ENCODE measurements around the gene SLC2A13.

SLC2A13 gene

DNA sequence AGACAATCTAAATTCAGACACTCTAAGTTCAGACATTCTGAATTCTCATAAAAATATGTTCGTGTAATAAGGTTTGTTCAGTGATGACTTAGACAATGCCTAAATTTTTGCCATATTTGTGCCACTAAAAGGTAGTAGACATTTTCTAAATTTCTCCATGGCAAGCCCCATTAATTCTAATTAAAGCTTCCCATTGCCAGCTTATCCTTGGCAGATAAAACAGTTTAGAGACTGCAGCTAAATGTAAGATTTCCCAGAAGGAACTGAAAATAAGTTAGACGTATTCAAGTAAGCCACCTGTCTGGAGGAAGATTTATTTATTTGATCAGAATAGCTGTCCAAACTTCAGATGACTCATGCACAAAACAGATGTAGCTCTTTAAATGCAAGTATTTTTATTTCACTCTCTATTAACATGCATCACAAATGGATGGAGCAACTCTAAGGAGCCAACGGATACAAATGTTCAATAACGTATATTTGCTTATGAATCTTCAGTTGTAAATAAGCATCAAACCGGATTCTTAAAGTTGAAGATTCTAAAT, 130.4 kb downstream of the SLC2A13 start:
- H3K9me3 ChIP-seq (ENCODE audit: control insufficient read depth, insufficient read depth, low read depth, low read length): no peaks in the 10 kb centered on the region
- ChIA-PET CTCF (interaction anchor here (1.2 kb wide), 1 partner anchor 15 kb away, joined by 6 read pairs; no protein-coding TSS in a partner anchor), POLR2A (no interaction called here)
- no peaks in the 10 kb centered on the region for H3K36me3 ChIP-seq (ENCODE audit: control insufficient read depth in 2 of 2, insufficient read depth in 1 of 2, low read length in 2 of 2)
- no peak for TF ChIP-seq ZBTB7A (tag by site-specific recombination; IDR thresholded peaks at IDR 0.05; ENCODE audit: low read depth)
- no peak overlapping the region for H3K27ac ChIP-seq (ENCODE audit: extremely low read depth, low read depth, low read length)
- peaks cover 2% of the 10 kb centered on the region; the same call in 1 of the 2 replicates for H3K4me1 ChIP-seq (ENCODE audit: control insufficient read depth, insufficient read depth, low read length)
- no peak overlapping the region for H3K4me3 ChIP-seq (ENCODE audit: low read depth, low read length)

DNA sequence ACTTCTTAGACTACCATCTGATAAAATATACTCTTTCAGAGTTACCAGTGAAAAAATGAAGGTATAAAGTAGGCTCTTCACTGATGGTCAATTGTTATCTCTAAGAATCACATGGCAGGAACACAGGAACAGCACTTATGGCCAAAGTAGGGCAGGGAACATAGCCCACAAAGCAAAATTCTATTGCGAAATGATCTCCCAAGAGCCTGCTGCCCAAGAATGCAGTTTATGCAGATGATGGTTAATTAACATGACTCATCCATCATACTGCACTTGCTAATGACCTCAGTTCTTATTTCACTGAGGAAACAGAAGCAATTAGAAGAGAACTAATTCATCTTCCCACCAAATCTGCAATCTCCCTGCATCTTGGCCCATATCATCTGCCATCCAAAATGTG, 133.8 kb downstream of the SLC2A13 start:
- no peaks in the 10 kb centered on the region for H3K36me3 ChIP-seq (ENCODE audit: control insufficient read depth in 2 of 2, insufficient read depth in 1 of 2, low read length in 2 of 2)
- no peaks in the 10 kb centered on the region for H3K9me3 ChIP-seq (ENCODE audit: control insufficient read depth, insufficient read depth, low read depth, low read length)
- no peak overlapping the region for H3K4me3 ChIP-seq (ENCODE audit: low read depth, low read length)
- CTCF ChIA-PET: no interaction called here
- peak; percentile 49; the same call in 1 of the 2 replicates for TF ChIP-seq PRDM1 (tag by site-specific recombination; IDR thresholded peaks at IDR 0.05)
- TF ChIP-seq, protein P1, sequence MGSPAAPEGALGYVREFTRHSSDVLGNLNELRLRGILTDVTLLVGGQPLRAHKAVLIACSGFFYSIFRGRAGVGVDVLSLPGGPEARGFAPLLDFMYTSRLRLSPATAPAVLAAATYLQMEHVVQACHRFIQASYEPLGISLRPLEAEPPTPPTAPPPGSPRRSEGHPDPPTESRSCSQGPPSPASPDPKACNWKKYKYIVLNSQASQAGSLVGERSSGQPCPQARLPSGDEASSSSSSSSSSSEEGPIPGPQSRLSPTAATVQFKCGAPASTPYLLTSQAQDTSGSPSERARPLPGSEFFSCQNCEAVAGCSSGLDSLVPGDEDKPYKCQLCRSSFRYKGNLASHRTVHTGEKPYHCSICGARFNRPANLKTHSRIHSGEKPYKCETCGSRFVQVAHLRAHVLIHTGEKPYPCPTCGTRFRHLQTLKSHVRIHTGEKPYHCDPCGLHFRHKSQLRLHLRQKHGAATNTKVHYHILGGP (tag by site-specific recombination; IDR thresholded peaks at IDR 0.05): no peak
- 0 out of 2 replicates have a peak, but pooled peaks have one; percentile 13 for TF ChIP-seq ZNF629 (tag by site-specific recombination; IDR thresholded peaks at IDR 0.05)
- TF ChIP-seq ZNF121 (tag by site-specific recombination; IDR thresholded peaks at IDR 0.05): no peak
- POLR2A ChIA-PET: no interaction called here
- peaks cover 2% of the 10 kb centered on the region; the same call in 1 of the 2 replicates for H3K4me1 ChIP-seq (ENCODE audit: control insufficient read depth, insufficient read depth, low read length)
- no peak overlapping the region for H3K27ac ChIP-seq (ENCODE audit: extremely low read depth, low read depth, low read length)

DNA sequence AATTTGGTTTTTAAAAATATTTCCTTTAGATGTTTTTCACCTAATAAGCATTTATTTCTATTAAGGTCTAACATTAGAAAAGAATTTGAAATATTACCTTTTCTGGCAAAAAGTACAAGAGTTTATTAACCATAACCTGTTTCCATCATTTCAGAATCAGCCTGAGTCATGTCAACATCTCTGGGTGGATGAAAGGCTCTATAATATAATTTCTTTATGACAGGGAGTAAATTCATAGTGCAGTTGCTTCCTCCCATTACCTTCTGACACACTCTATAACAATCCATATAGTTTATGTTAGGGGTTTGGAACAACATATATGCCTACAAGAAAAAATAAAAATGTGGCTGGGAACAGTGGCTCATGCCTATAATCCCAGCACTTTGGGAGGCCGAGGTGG, 134.5 kb downstream of the SLC2A13 start:
- TF ChIP-seq, protein P2, sequence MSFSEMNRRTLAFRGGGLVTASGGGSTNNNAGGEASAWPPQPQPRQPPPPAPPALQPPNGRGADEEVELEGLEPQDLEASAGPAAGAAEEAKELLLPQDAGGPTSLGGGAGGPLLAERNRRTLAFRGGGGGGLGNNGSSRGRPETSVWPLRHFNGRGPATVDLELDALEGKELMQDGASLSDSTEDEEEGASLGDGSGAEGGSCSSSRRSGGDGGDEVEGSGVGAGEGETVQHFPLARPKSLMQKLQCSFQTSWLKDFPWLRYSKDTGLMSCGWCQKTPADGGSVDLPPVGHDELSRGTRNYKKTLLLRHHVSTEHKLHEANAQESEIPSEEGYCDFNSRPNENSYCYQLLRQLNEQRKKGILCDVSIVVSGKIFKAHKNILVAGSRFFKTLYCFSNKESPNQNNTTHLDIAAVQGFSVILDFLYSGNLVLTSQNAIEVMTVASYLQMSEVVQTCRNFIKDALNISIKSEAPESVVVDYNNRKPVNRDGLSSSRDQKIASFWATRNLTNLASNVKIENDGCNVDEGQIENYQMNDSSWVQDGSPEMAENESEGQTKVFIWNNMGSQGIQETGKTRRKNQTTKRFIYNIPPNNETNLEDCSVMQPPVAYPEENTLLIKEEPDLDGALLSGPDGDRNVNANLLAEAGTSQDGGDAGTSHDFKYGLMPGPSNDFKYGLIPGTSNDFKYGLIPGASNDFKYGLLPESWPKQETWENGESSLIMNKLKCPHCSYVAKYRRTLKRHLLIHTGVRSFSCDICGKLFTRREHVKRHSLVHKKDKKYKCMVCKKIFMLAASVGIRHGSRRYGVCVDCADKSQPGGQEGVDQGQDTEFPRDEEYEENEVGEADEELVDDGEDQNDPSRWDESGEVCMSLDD (tag by site-specific recombination; IDR thresholded peaks at IDR 0.05): no peak
- TF ChIP-seq ZNF707 (tag by site-specific recombination; IDR thresholded peaks at IDR 0.05) (no peak), SCRT2 (tag by site-specific recombination; IDR thresholded peaks at IDR 0.05) (no peak), ZBTB1 (tag by site-specific recombination; IDR thresholded peaks at IDR 0.05) (no peak), ZNF677 (tag by site-specific recombination; IDR thresholded peaks at IDR 0.05) (no peak), ZNF140 (tag by site-specific recombination; IDR thresholded peaks at IDR 0.05) (no peak), ZBTB17 (tag by site-specific recombination; IDR thresholded peaks at IDR 0.05) (no peak), ZNF521 (tag by site-specific recombination; IDR thresholded peaks at IDR 0.05) (no peak)
- no peak overlapping the region for H3K27ac ChIP-seq (ENCODE audit: extremely low read depth, low read depth, low read length)
- no peaks in the 10 kb centered on the region for H3K36me3 ChIP-seq (ENCODE audit: control insufficient read depth in 2 of 2, insufficient read depth in 1 of 2, low read length in 2 of 2)
- ChIA-PET CTCF (no interaction called here), POLR2A (no interaction called here)
- no peaks in the 10 kb centered on the region for H3K9me3 ChIP-seq (ENCODE audit: control insufficient read depth, insufficient read depth, low read depth, low read length)
- H3K4me3 ChIP-seq (ENCODE audit: low read depth, low read length): no peak overlapping the region
- peaks cover 2% of the 10 kb centered on the region; the same call in 1 of the 2 replicates for H3K4me1 ChIP-seq (ENCODE audit: control insufficient read depth, insufficient read depth, low read length)

DNA sequence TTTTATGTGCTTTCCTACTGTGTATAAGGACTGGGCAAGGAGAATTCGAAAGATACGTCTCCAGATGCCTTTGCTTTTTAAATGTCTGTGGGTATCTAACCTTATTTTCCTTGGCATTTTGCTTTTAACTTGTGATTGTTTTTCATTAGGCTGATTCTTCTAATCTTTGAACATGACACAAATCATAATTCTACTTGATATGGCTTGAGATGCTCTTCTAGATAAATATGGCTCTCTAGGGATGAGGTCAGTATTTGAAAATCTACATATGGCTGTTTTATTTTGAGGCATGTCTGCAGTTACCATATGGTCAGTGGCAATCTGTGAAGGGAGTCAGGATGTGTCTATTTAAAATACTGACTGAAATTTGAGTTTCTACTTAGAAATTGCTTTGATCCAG, 139.2 kb downstream of the SLC2A13 start:
- Histone ChIP-seq H3K36me3 (ENCODE audit: control insufficient read depth in 2 of 2, insufficient read depth in 1 of 2, low read length in 2 of 2) (no peaks in the 10 kb centered on the region), H3K9me3 (ENCODE audit: control insufficient read depth, insufficient read depth, low read depth, low read length) (no peaks in the 10 kb centered on the region), H3K4me3 (ENCODE audit: low read depth, low read length) (no peak overlapping the region), H3K4me1 (ENCODE audit: control insufficient read depth, insufficient read depth, low read length) (no peaks in the 10 kb centered on the region), H3K27ac (ENCODE audit: extremely low read depth, low read depth, low read length) (no peak overlapping the region)
- CTCF ChIA-PET: no interaction called here
- TF ChIP-seq ZNF677 (tag by site-specific recombination; IDR thresholded peaks at IDR 0.05) (no peak), MZF1 (tag by site-specific recombination; IDR thresholded peaks at IDR 0.05; ENCODE audit: borderline replicate concordance) (no peak), ZNF473 (tag by site-specific recombination; IDR thresholded peaks at IDR 0.05) (no peak), ZNF138 (tag by site-specific recombination; IDR thresholded peaks at IDR 0.05; ENCODE audit: borderline replicate concordance) (no peak), BCL11B (tag by site-specific recombination; IDR thresholded peaks at IDR 0.05; ENCODE audit: low read depth) (no peak), ZNF341 (tag by site-specific recombination; IDR thresholded peaks at IDR 0.05; ENCODE audit: low read depth) (no peak), ZNF112 (tag by site-specific recombination; IDR thresholded peaks at IDR 0.05) (no peak), ZNF670 (tag by site-specific recombination; IDR thresholded peaks at IDR 0.05; ENCODE audit: low read depth) (no peak)
- TF ChIP-seq, protein P3, sequence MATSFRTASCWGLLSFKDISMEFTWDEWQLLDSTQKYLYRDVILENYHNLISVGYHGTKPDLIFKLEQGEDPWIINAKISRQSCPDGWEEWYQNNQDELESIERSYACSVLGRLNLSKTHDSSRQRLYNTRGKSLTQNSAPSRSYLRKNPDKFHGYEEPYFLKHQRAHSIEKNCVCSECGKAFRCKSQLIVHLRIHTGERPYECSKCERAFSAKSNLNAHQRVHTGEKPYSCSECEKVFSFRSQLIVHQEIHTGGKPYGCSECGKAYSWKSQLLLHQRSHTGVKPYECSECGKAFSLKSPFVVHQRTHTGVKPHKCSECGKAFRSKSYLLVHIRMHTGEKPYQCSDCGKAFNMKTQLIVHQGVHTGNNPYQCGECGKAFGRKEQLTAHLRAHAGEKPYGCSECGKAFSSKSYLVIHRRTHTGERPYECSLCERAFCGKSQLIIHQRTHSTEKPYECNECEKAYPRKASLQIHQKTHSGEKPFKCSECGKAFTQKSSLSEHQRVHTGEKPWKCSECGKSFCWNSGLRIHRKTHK (tag by site-specific recombination; IDR thresholded peaks at IDR 0.05): no peak
- POLR2A ChIA-PET: no interaction called here

Measured in HEK293 (cell line).